Liver (tissue), 9 donors: ENCODE results near the gene EPC1. TPM values are rescaled to one million over a fixed set of nuclear protein-coding genes. Genes with fewer than 3 reads are reported as not detected.

Experiments
- DNase-seq: peaks from one replicate; pipeline ENCODE4 v3.0.0-alpha.2; 2017; ENCODE audit warnings: low spot score
- H3K27ac ChIP-seq, 2 donors: one replicate each; pipeline ENCODE4 v1.7.0; 2013; ENCODE audit warnings: inconsistent platforms in 2 of 2, low read length in 2 of 2, control low read depth in 1 of 2, low read depth in 1 of 2, mild to moderate bottlenecking in 1 of 2
- H3K27me3 ChIP-seq, 4 donors: one replicate each; pipeline versions ENCODE4 v1.6.1 to v1.7.0; 2013; ENCODE audit warnings: low read length in 3 of 4, inconsistent platforms in 1 of 4, mild to moderate bottlenecking in 1 of 4, moderate library complexity in 1 of 4; ENCODE audit not compliant: control insufficient read depth in 4 of 4, insufficient read depth in 4 of 4
- H3K36me3 ChIP-seq, 4 donors: one replicate each; pipeline versions ENCODE4 v1.6.1 to v1.7.0; 2013; ENCODE audit warnings: low read length in 3 of 4, mild to moderate bottlenecking in 3 of 4, low read depth in 1 of 4, moderate library complexity in 1 of 4; ENCODE audit not compliant: control insufficient read depth in 4 of 4, insufficient read depth in 3 of 4
- H3K4me1 ChIP-seq, 4 donors: one replicate each; pipeline versions ENCODE4 v1.6.1 to v1.7.0; 2013; ENCODE audit warnings: low read length in 3 of 4, mild to moderate bottlenecking in 3 of 4, moderate library complexity in 1 of 4; ENCODE audit not compliant: control insufficient read depth in 4 of 4, insufficient read depth in 4 of 4
- H3K4me3 ChIP-seq, 3 donors: one replicate each; pipeline versions ENCODE4 v1.6.1 to v1.7.0; 2013; ENCODE audit warnings: low read length in 3 of 3, control low read depth in 1 of 3, low read depth in 1 of 3, mild to moderate bottlenecking in 1 of 3
- H3K9ac ChIP-seq, 2 donors: one replicate each; pipeline ENCODE4 v1.7.0; 2013; ENCODE audit warnings: low read length in 2 of 2, mild to moderate bottlenecking in 2 of 2, moderate library complexity in 2 of 2, control low read depth in 1 of 2, low read depth in 1 of 2
- H3K9me3 ChIP-seq, 4 donors: one replicate each; pipeline versions ENCODE4 v1.6.1 to v1.7.0; 2013; ENCODE audit warnings: low read length in 3 of 4; ENCODE audit not compliant: control insufficient read depth in 4 of 4
- ATF3 ChIP-seq: IDR thresholded peaks from 2 replicates; pipeline ENCODE4 v1.6.1; 2016; ENCODE audit warnings: antibody characterized with exemption
- EGR1 ChIP-seq, 2 donors: IDR thresholded peaks; 2 replicates each; pipeline ENCODE4 v1.6.1; 2016 to 2018; ENCODE audit warnings: antibody characterized with exemption in 2 of 2, low read depth in 2 of 2
- FOXA1 ChIP-seq: IDR thresholded peaks from 2 replicates; pipeline ENCODE4 v1.6.1; 2016; ENCODE audit warnings: antibody characterized with exemption
- FOXA2 ChIP-seq: IDR thresholded peaks from 2 replicates; pipeline ENCODE4 v1.6.1; 2016; ENCODE audit warnings: antibody characterized with exemption
- GABPA ChIP-seq, 2 donors: IDR thresholded peaks in 1 of 2; conservative IDR thresholded peaks in 1 of 2; 2 replicates each; pipeline ENCODE4 v1.6.1; 2016; ENCODE audit warnings: antibody characterized with exemption in 2 of 2, mild to moderate bottlenecking in 1 of 2, moderate library complexity in 1 of 2
- HNF4A ChIP-seq, 2 donors: conservative IDR thresholded peaks; 2 replicates each; pipeline ENCODE4 v1.6.1; 2016; ENCODE audit warnings: antibody characterized with exemption in 2 of 2, mild to moderate bottlenecking in 2 of 2
- HNF4G ChIP-seq: IDR thresholded peaks from 2 replicates; pipeline ENCODE4 v1.6.1; 2016; ENCODE audit warnings: antibody characterized with exemption
- JUND ChIP-seq, 2 donors: IDR thresholded peaks; 2 replicates each; pipeline ENCODE4 v1.6.1; 2016; ENCODE audit warnings: antibody characterized with exemption in 2 of 2
- NR2F2 ChIP-seq: IDR thresholded peaks from 2 replicates; pipeline ENCODE4 v1.6.1; 2016; ENCODE audit warnings: antibody characterized with exemption
- RAD21 ChIP-seq, 2 donors: IDR thresholded peaks; 2 replicates each; pipeline ENCODE4 v1.6.1; 2016; ENCODE audit warnings: antibody characterized with exemption in 2 of 2, mild to moderate bottlenecking in 2 of 2
- REST ChIP-seq: IDR thresholded peaks from 2 replicates; pipeline ENCODE4 v1.6.1; 2016; ENCODE audit warnings: antibody characterized with exemption, mild to moderate bottlenecking
- RXRA ChIP-seq, 2 donors: IDR thresholded peaks; 2 replicates each; pipeline ENCODE4 v1.6.1; 2017 to 2018; ENCODE audit warnings: antibody characterized with exemption in 2 of 2, mild to moderate bottlenecking in 1 of 2
- SP1 ChIP-seq: IDR thresholded peaks from 2 replicates; pipeline ENCODE4 v1.6.1; 2018; ENCODE audit warnings: antibody characterized with exemption, mild to moderate bottlenecking
- TAF1 ChIP-seq: conservative IDR thresholded peaks from 2 replicates; pipeline ENCODE4 v1.6.1; 2016; ENCODE audit warnings: antibody characterized with exemption, mild to moderate bottlenecking
- YY1 ChIP-seq: IDR thresholded peaks from 2 replicates; pipeline ENCODE4 v1.6.1; 2016; ENCODE audit warnings: antibody characterized with exemption, mild to moderate bottlenecking
- WGBS: extraction: QIAGEN DNeasy Blood & Tissue Kit; methylation state at CpG from one replicate; pipeline ENCODE4 v1.1.7; 2013; 5-methylcytosine and 5-hydroxymethylcytosine counted together
- polyA plus RNA-seq, 2 donors: library from polyadenylated mRNA; stranded (reverse) in 1 of 2; unstranded in 1 of 2; fragments of 200-250 nt in 1 of 2; fragments of >200 nt in 1 of 2; fragmentation: Nextera tagmentation in 1 of 2; extraction: Ambion mirVana in 1 of 2; gene quantifications; one replicate each; pipeline versions ENCODE4 v1.2.1 to v1.2.3, GENCODE V29; 2013 to 2015
- total RNA-seq, 2 donors: library from RNA; depleted of rRNA; stranded (reverse); fragments of >200 nt; gene quantifications; one replicate each; pipeline ENCODE4 v1.2.3, GENCODE V29; 2014
- TF ChIP-seq, protein P1 (sequence below): IDR thresholded peaks from 2 replicates; pipeline ENCODE4 v1.6.1; 2016; ENCODE audit warnings: antibody characterized with exemption
- TF ChIP-seq, protein P2 (sequence below): fragments of 150-350 bp; IDR thresholded peaks from 2 replicates; pipeline ENCODE4 v1.5.1; 2017; ENCODE audit warnings: improper control_type of control experiment, low read depth, low read length; ENCODE audit not compliant: missing input control
- TF ChIP-seq, protein P3 (sequence below): IDR thresholded peaks from 2 replicates; pipeline ENCODE4 v1.6.1; 2016; ENCODE audit warnings: antibody characterized with exemption
- donor health status: healthy.
- donor health status: healthy.
- donor health status: healthy.
- donor health status: healthy.
- donor health status: healthy.

EPC1 gene
- total and polyA plus RNA-seq, 4 donors, result 5.6 to 30.9 (median 16.0) TPM

DNA sequence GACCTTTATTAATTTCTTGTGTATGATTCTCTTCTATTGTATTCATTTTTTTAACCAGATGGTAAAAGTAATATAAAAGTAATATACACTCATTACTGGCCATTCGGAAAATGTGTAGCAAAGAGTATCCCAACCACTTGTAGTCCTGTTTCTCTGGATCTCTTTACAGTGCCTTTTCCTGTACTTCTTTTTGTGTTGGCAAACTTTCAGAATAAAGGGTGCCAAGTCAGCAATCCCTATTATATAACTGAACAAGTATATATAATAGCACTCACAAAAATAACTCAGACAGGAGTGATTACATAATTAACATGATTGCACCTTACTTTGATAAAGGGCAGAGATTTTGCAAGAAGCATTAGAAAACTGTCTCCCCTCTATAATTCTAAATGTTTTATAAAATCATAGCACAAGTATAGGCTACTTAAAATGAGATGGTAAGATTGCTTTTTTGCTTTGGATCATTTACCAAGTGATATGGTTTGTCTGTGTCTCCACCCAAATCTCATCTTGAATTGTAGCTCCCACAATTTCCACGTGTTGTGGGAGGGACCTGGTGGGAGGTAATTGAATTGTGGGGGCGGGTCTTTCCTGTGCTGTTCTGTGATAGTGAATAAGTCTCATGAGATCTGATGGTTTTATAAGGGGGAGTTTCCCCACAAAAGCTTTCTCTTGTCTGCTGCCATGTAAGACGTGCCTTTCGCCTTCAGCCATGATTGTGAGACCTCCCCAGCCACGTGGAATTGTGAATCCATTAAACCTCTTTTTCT lies 41.5 kb upstream of the EPC1 start (continued):
- TF ChIP-seq, protein P1, sequence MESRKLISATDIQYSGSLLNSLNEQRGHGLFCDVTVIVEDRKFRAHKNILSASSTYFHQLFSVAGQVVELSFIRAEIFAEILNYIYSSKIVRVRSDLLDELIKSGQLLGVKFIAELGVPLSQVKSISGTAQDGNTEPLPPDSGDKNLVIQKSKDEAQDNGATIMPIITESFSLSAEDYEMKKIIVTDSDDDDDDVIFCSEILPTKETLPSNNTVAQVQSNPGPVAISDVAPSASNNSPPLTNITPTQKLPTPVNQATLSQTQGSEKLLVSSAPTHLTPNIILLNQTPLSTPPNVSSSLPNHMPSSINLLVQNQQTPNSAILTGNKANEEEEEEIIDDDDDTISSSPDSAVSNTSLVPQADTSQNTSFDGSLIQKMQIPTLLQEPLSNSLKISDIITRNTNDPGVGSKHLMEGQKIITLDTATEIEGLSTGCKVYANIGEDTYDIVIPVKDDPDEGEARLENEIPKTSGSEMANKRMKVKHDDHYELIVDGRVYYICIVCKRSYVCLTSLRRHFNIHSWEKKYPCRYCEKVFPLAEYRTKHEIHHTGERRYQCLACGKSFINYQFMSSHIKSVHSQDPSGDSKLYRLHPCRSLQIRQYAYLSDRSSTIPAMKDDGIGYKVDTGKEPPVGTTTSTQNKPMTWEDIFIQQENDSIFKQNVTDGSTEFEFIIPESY, result no peak
- TF ChIP-seq GABPA (IDR thresholded peaks at IDR 0.05 in 1 of 2, conservative IDR thresholded peaks at IDR 0.05 in 1 of 2) (no peak), NR2F2 (no peak), RXRA (IDR thresholded peaks at IDR 0.05) (no peak), FOXA2 (no peak), HNF4G (no peak), FOXA1 (no peak)
- TF ChIP-seq, protein P2, sequence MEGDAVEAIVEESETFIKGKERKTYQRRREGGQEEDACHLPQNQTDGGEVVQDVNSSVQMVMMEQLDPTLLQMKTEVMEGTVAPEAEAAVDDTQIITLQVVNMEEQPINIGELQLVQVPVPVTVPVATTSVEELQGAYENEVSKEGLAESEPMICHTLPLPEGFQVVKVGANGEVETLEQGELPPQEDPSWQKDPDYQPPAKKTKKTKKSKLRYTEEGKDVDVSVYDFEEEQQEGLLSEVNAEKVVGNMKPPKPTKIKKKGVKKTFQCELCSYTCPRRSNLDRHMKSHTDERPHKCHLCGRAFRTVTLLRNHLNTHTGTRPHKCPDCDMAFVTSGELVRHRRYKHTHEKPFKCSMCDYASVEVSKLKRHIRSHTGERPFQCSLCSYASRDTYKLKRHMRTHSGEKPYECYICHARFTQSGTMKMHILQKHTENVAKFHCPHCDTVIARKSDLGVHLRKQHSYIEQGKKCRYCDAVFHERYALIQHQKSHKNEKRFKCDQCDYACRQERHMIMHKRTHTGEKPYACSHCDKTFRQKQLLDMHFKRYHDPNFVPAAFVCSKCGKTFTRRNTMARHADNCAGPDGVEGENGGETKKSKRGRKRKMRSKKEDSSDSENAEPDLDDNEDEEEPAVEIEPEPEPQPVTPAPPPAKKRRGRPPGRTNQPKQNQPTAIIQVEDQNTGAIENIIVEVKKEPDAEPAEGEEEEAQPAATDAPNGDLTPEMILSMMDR, result no peak

GRCh38 chr10:32386623-32387260 lies 39.8 kb upstream of the EPC1 start:
- Histone ChIP-seq H3K27me3 (no peaks in the 10 kb centered on the region), H3K4me1 (no peaks in the 10 kb centered on the region), H3K9me3 (no peaks in the 10 kb centered on the region), H3K9ac (no peak overlapping the region), H3K36me3 (no peaks in the 10 kb centered on the region), H3K27ac (no peak overlapping the region), H3K4me3 (no peak overlapping the region)
- DNase-seq, result no peak
- TF ChIP-seq, protein P2, result no peak
- TF ChIP-seq SP1 (no peak), NR2F2 (no peak), YY1 (no peak), HNF4A (conservative IDR thresholded peaks at IDR 0.05) (no peak), RXRA (IDR thresholded peaks at IDR 0.05) (no peak), REST (no peak), GABPA (IDR thresholded peaks at IDR 0.05 in 1 of 2, conservative IDR thresholded peaks at IDR 0.05 in 1 of 2) (no peak), JUND (IDR thresholded peaks at IDR 0.05) (no peak), RAD21 (IDR thresholded peaks at IDR 0.05) (no peak), FOXA1 (no peak), HNF4G (no peak), EGR1 (IDR thresholded peaks at IDR 0.05; ENCODE audit: low read depth in 2 of 2) (no peak), ATF3 (no peak), TAF1 (no peak), FOXA2 (no peak)
- TF ChIP-seq, protein P3, sequence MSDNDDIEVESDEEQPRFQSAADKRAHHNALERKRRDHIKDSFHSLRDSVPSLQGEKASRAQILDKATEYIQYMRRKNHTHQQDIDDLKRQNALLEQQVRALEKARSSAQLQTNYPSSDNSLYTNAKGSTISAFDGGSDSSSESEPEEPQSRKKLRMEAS, result no peak
- TF ChIP-seq, protein P1, result no peak
- 83% methylated on average over 7 of the region's 7 CpGs for WGBS
